SK-N-SH treated with all-trans-retinoic acid at 6 μM for 48 hours (cell line): Measurements from ENCODE around the gene ELMOD3.

ENCODE experiments used
- ARNTL ChIP-seq: fragments of 450-650 bp; formaldehyde crosslinking; IDR thresholded peaks from 2 replicates; pipeline ENCODE4 v1.5.0; 2020; ENCODE audit warnings: low read depth, mild to moderate bottlenecking, moderate library complexity, borderline replicate concordance
- CREB5 ChIP-seq: fragments of 250-450 bp; sonication (Bioruptor Pico); IDR thresholded peaks from 2 replicates; pipeline ENCODE4 v1.5.1; 2020; ENCODE audit warnings: low read depth, mild to moderate bottlenecking, moderate library complexity
- OSR1 ChIP-seq: fragments of 250-450 bp; sonication (Bioruptor Pico); IDR thresholded peaks from 2 replicates; pipeline ENCODE4 v1.8.0; 2022; ENCODE audit warnings: moderate library complexity, mild to moderate bottlenecking, inconsistent platforms
- PATZ1 ChIP-seq: fragments of 250-450 bp; sonication (Bioruptor Pico); IDR thresholded peaks from 2 replicates; pipeline ENCODE4 v1.8.0; 2020; ENCODE audit warnings: mild to moderate bottlenecking, moderate library complexity, borderline replicate concordance
- TCF4 ChIP-seq: fragments of 250-450 bp; sonication (Bioruptor Pico); IDR thresholded peaks from 2 replicates; pipeline ENCODE4 v1.8.0; 2021; ENCODE audit warnings: mild to moderate bottlenecking, moderate library complexity, borderline replicate concordance
- TSHZ2 ChIP-seq: fragments of 250-450 bp; sonication (Bioruptor Pico); IDR thresholded peaks from 2 replicates; pipeline ENCODE4 v1.5.0; 2020; ENCODE audit warnings: mild to moderate bottlenecking, moderate library complexity
- ZNF565 ChIP-seq: fragments of 450-650 bp; formaldehyde crosslinking; conservative IDR thresholded peaks from 2 replicates; pipeline ENCODE4 v1.5.0; 2020; ENCODE audit warnings: low read depth, mild to moderate bottlenecking, moderate library complexity
- ZNF8 ChIP-seq: fragments of 450-650 bp; formaldehyde crosslinking; IDR thresholded peaks from 2 replicates; pipeline ENCODE4 v1.5.0; 2020; ENCODE audit warnings: mild to moderate bottlenecking, moderate library complexity

- TF ChIP-seq ARNTL (CRISPR knock-in tag) (no peak), OSR1 (no peak), ZNF8 (CRISPR knock-in tag) (no peak), PATZ1 (CRISPR knock-in tag) (no peak), CREB5 (CRISPR knock-in tag) (no peak), TSHZ2 (CRISPR knock-in tag) (no peak), TCF4 (CRISPR knock-in tag) (no peak), ZNF565 (CRISPR knock-in tag) (no peak)
Measured at GRCh38 chr2:85415980-85416650, 61.5 kb downstream of the ELMOD3 start.
